HepG2 (cell line): ENCODE measurements around the gene PPP4C. TPM values are rescaled to one million over a fixed set of nuclear protein-coding genes. Genes with fewer than 3 reads are reported as not detected.

Experiments
- ADNP ChIP-seq: sonication (generic); formaldehyde crosslinking; IDR thresholded peaks from 2 replicates; pipeline ENCODE4 v1.4.0; 2020; ENCODE audit warnings: missing genetic modification reagents
- ARNTL ChIP-seq: sonication (generic); formaldehyde crosslinking; IDR thresholded peaks from 2 replicates; pipeline ENCODE4 v1.4.0; 2020; ENCODE audit warnings: mild to moderate bottlenecking, missing genetic modification reagents
- FOXA3 ChIP-seq: IDR thresholded peaks from 2 replicates; pipeline ENCODE4 v1.6.1; 2016; ENCODE audit warnings: missing genetic modification reagents, missing compliant biosample characterization
- GATA4 ChIP-seq: sonication (generic); IDR thresholded peaks from 2 replicates; pipeline ENCODE4 v1.6.1; 2016; ENCODE audit warnings: antibody characterized with exemption, low read depth, borderline replicate concordance
- GPN1 ChIP-seq: sonication (generic); formaldehyde crosslinking; IDR thresholded peaks from 2 replicates; pipeline ENCODE4 v1.5.1; 2020; ENCODE audit warnings: missing genetic modification reagents, borderline replicate concordance
- IKZF1 ChIP-seq: fragments of 450-650 bp; IDR thresholded peaks from 2 replicates; pipeline ENCODE4 v1.7.1; 2016
- KAT8 ChIP-seq: IDR thresholded peaks from 2 replicates; pipeline ENCODE4 v1.6.1; 2016; ENCODE audit warnings: missing genetic modification reagents, missing compliant biosample characterization
- NBN ChIP-seq: fragments of 450-650 bp; conservative IDR thresholded peaks from 2 replicates; pipeline ENCODE4 v1.6.1; 2017
- POLR2A ChIP-seq, 2 experiments: IDR thresholded peaks; 2 replicates each; pipeline ENCODE4 v1.6.1; 2011; ENCODE audit warnings: low read depth in 2 of 2, low read length in 2 of 2, mild to moderate bottlenecking in 1 of 2, moderate library complexity in 1 of 2; ENCODE audit not compliant: insufficient read depth in 1 of 2
- PTBP1 ChIP-seq: fragments of 200-400 bp; formaldehyde crosslinking; IDR thresholded peaks from 2 replicates; pipeline ENCODE4 v1.6.1; 2018; ENCODE audit warnings: low read length, low read depth; ENCODE audit not compliant: poor library complexity, severe bottlenecking
- REPIN1 ChIP-seq: sonication (generic); formaldehyde crosslinking; IDR thresholded peaks from 2 replicates; pipeline ENCODE4 v1.8.0; 2022; ENCODE audit warnings: missing genetic modification reagents, low read depth, mild to moderate bottlenecking, borderline replicate concordance
- ZMAT3 ChIP-seq: sonication (generic); formaldehyde crosslinking; conservative IDR thresholded peaks from 2 replicates; pipeline ENCODE4 v1.7.0; 2021; ENCODE audit warnings: missing genetic modification reagents
- ZNF230 ChIP-seq: sonication (generic); formaldehyde crosslinking; IDR thresholded peaks from 2 replicates; pipeline ENCODE4 v1.4.0; 2020; ENCODE audit warnings: mild to moderate bottlenecking, missing genetic modification reagents
- ZNF24 ChIP-seq: fragments of 450-650 bp; IDR thresholded peaks from 2 replicates; pipeline ENCODE4 v1.6.1; 2017; ENCODE audit warnings: antibody characterized with exemption, mild to moderate bottlenecking
- ZNF441 ChIP-seq: sonication (generic); formaldehyde crosslinking; IDR thresholded peaks from 2 replicates; pipeline ENCODE4 v1.7.0; 2021; ENCODE audit warnings: missing genetic modification reagents, borderline replicate concordance
- ZNF687 ChIP-seq: sonication (generic); formaldehyde crosslinking; IDR thresholded peaks from 2 replicates; pipeline ENCODE4 v1.5.1; 2020; ENCODE audit warnings: mild to moderate bottlenecking, missing genetic modification reagents, moderate library complexity
- ZNF788 ChIP-seq: sonication (generic); formaldehyde crosslinking; IDR thresholded peaks from 2 replicates; pipeline ENCODE4 v1.5.0; 2020; ENCODE audit warnings: mild to moderate bottlenecking, missing genetic modification reagents, borderline replicate concordance
- polyA plus RNA-seq, 8 experiments: library from polyadenylated mRNA; depleted of rRNA in 3 of 8; stranded (reverse) in 7 of 8; unstranded in 1 of 8; fragments of >200 nt; fragmentation: Illumina TruSeq in 4 of 8; extraction: Trizol in 4 of 8; gene quantifications; 2 replicates each; pipeline versions ENCODE4 v1.2.1 to v1.2.3, GENCODE V29; 2011 to 2016; ENCODE audit warnings: low read depth in 4 of 8, missing spikeins in 1 of 8, mixed read lengths in 1 of 8; ENCODE audit not compliant: insufficient read depth in 1 of 8
- total RNA-seq, 5 experiments: library from RNA; depleted of rRNA; stranded (reverse); fragments of >200 nt; fragmentation: Illumina TruSeq; extraction: Trizol; gene quantifications; 2 replicates each; pipeline ENCODE4 v1.2.3, GENCODE V29; 2016; ENCODE audit warnings: low read depth in 1 of 5
- TF ChIP-seq, protein P1 (sequence below): sonication (generic); formaldehyde crosslinking; IDR thresholded peaks from 2 replicates; pipeline ENCODE4 v1.4.0; 2020; ENCODE audit warnings: missing genetic modification reagents, mild to moderate bottlenecking, borderline replicate concordance
- TF ChIP-seq, protein P2 (sequence below): sonication (generic); formaldehyde crosslinking; IDR thresholded peaks from 2 replicates; pipeline ENCODE4 v1.5.0; 2020; ENCODE audit warnings: missing genetic modification reagents
- TF ChIP-seq, protein P3 (sequence below): sonication (generic); formaldehyde crosslinking; IDR thresholded peaks from 2 replicates; pipeline ENCODE4 v1.4.0; 2020; ENCODE audit warnings: missing genetic modification reagents, borderline replicate concordance
- TF ChIP-seq, protein P4 (sequence below): sonication (generic); IDR thresholded peaks from 2 replicates; pipeline ENCODE4 v1.6.1; 2016; ENCODE audit warnings: low read depth, borderline replicate concordance

PPP4C gene
- total and polyA plus RNA-seq, 2 of the 13 experiments (the other 11 are each of a cell fraction or from before 2014, with no cell fraction given) = 176 to 220 TPM

DNA sequence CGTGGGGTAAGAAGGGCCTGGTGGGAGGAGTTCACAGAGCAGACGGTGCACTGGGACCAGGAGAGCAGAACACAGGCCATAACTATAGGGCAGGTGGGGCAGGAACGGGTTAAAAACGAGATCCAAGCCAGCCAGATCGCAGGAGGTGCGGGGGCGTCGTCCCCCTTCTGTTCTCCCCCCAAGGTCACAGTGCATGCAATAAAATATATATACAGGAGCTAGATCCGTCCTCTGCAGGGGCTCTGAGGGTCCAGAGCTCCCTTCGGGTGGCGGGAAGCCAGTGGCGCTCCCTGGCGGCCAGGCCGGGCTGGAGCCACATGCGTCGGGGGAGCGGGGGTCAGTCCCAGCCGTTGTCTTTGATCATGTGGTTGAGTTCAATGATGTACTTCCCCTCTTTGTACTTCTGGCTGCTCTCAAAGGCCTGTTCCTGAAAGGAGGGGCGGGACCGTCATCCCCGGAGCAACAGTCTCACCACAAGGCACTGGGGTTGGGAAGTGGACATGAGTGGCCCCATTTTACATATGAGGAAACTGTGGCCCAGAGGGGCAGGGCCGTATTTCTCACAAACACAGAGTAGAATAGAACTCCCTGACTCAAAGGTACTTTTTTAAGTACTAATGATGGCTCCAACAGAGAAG lies 16.7 kb downstream of the PPP4C start (continued):
- TF ChIP-seq ZNF230 (peak; percentile 93; the same call in 1 of the 2 replicates), REPIN1 (CRISPR knock-in tag) (peak; percentile 90), ZNF788 (no peak), NBN (no peak), POLR2A (IDR thresholded peaks at IDR 0.05; ENCODE audit: insufficient read depth in 1 of 2, low read depth in 2 of 2, low read length in 2 of 2) (peak in 1 of 2 experiments; percentile 60; a peak in 1 of 4 replicates), FOXA3 (CRISPR knock-in tag) (peak; percentile 44; the same call in 1 of the 2 replicates), ZNF687 (CRISPR knock-in tag) (peak; percentile 90), PTBP1 (no peak), GPN1 (no peak), ZNF441 (CRISPR knock-in tag) (0 out of 2 replicates have a peak, but pooled peaks have one; percentile 39), ZNF24 (0 out of 2 replicates have a peak, but pooled peaks have one; percentile 33), ADNP (CRISPR knock-in tag) (peak; percentile 91), GATA4 (peak; percentile 36; the same call in 1 of the 2 replicates), IKZF1 (no peak), KAT8 (CRISPR knock-in tag) (peak; percentile 61), ARNTL (no peak; the same call in 1 of the 2 replicates), ZMAT3 (no peak; the same call in 1 of the 2 replicates)
- TF ChIP-seq, protein P1, sequence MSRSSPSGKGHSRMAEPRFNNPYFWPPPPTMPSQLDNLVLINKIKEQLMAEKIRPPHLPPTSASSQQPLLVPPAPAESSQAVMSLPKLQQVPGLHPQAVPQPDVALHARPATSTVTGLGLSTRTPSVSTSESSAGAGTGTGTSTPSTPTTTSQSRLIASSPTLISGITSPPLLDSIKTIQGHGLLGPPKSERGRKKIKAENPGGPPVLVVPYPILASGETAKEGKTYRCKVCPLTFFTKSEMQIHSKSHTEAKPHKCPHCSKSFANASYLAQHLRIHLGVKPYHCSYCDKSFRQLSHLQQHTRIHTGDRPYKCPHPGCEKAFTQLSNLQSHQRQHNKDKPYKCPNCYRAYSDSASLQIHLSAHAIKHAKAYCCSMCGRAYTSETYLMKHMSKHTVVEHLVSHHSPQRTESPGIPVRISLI (CRISPR knock-in tag) = peak; percentile 36; the same call in 1 of the 2 replicates
- TF ChIP-seq, protein P2, sequence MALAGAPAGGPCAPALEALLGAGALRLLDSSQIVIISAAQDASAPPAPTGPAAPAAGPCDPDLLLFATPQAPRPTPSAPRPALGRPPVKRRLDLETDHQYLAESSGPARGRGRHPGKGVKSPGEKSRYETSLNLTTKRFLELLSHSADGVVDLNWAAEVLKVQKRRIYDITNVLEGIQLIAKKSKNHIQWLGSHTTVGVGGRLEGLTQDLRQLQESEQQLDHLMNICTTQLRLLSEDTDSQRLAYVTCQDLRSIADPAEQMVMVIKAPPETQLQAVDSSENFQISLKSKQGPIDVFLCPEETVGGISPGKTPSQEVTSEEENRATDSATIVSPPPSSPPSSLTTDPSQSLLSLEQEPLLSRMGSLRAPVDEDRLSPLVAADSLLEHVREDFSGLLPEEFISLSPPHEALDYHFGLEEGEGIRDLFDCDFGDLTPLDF (CRISPR knock-in tag) = peak; percentile 74; the same call in 1 of the 2 replicates
- TF ChIP-seq, protein P3, sequence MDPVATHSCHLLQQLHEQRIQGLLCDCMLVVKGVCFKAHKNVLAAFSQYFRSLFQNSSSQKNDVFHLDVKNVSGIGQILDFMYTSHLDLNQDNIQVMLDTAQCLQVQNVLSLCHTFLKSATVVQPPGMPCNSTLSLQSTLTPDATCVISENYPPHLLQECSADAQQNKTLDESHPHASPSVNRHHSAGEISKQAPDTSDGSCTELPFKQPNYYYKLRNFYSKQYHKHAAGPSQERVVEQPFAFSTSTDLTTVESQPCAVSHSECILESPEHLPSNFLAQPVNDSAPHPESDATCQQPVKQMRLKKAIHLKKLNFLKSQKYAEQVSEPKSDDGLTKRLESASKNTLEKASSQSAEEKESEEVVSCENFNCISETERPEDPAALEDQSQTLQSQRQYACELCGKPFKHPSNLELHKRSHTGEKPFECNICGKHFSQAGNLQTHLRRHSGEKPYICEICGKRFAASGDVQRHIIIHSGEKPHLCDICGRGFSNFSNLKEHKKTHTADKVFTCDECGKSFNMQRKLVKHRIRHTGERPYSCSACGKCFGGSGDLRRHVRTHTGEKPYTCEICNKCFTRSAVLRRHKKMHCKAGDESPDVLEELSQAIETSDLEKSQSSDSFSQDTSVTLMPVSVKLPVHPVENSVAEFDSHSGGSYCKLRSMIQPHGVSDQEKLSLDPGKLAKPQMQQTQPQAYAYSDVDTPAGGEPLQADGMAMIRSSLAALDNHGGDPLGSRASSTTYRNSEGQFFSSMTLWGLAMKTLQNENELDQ (CRISPR knock-in tag) = peak; percentile 85; the same call in 1 of the 2 replicates
- TF ChIP-seq, protein P4, sequence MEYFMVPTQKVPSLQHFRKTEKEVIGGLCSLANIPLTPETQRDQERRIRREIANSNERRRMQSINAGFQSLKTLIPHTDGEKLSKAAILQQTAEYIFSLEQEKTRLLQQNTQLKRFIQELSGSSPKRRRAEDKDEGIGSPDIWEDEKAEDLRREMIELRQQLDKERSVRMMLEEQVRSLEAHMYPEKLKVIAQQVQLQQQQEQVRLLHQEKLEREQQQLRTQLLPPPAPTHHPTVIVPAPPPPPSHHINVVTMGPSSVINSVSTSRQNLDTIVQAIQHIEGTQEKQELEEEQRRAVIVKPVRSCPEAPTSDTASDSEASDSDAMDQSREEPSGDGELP = peak; percentile 87; the same call in 1 of the 2 replicates
